Activated naive CD4-positive, alpha-beta T cell treated with anti-CD3 and anti-CD28 coated beads for 36 hours (primary cell): ENCODE measurements around the gene SNED1. TPM values are rescaled to one million over a fixed set of nuclear protein-coding genes. Genes with fewer than 3 reads are reported as not detected.

Experiments used
- CTCF ChIA-PET: fragments of 350-600 bp; sonication (Branson Sonifier 250); formaldehyde crosslinking; loops from one replicate; lab custom pipeline; 2021; ENCODE audit warnings: antibody characterized with exemption; lab: Charles Lee
- DNase-seq: peaks from one replicate; pipeline ENCODE4 v3.0.0-alpha.2; 2020
- H3K27ac Mint-ChIP-seq: one replicate; pipeline ENCODE4 v1.8.0; 2021; ENCODE audit warnings: mild to moderate bottlenecking, mixed read lengths
- H3K27me3 Mint-ChIP-seq: one replicate; pipeline ENCODE4 v1.8.0; 2021; ENCODE audit warnings: low read depth, mixed read lengths
- H3K36me3 Mint-ChIP-seq: one replicate; pipeline ENCODE4 v1.8.0; 2021; ENCODE audit warnings: low read depth, mixed read lengths
- H3K4me1 Mint-ChIP-seq: one replicate; pipeline ENCODE4 v1.8.0; 2021; ENCODE audit warnings: low read depth, mixed read lengths
- H3K4me3 Mint-ChIP-seq: one replicate; pipeline ENCODE4 v1.8.0; 2021; ENCODE audit warnings: mild to moderate bottlenecking, moderate library complexity, mixed read lengths
- H3K9me3 Mint-ChIP-seq: one replicate; pipeline ENCODE4 v1.8.0; 2021; ENCODE audit warnings: mixed read lengths
- intact Hi-C: fragments of 100-400 bp; cut with micrococcal nuclease; formaldehyde crosslinking; loops from one replicate; pipeline ENCODE4 v1.15.1; 2023
- total RNA-seq, 2 experiments: library from RNA; stranded (reverse); gene quantifications; one replicate each; pipeline ENCODE4 v1.2.3, GENCODE V29; 2021

The SNED1 gene
- under 1 TPM; 0.35 to 0.60 TPM for total RNA-seq

DNA sequence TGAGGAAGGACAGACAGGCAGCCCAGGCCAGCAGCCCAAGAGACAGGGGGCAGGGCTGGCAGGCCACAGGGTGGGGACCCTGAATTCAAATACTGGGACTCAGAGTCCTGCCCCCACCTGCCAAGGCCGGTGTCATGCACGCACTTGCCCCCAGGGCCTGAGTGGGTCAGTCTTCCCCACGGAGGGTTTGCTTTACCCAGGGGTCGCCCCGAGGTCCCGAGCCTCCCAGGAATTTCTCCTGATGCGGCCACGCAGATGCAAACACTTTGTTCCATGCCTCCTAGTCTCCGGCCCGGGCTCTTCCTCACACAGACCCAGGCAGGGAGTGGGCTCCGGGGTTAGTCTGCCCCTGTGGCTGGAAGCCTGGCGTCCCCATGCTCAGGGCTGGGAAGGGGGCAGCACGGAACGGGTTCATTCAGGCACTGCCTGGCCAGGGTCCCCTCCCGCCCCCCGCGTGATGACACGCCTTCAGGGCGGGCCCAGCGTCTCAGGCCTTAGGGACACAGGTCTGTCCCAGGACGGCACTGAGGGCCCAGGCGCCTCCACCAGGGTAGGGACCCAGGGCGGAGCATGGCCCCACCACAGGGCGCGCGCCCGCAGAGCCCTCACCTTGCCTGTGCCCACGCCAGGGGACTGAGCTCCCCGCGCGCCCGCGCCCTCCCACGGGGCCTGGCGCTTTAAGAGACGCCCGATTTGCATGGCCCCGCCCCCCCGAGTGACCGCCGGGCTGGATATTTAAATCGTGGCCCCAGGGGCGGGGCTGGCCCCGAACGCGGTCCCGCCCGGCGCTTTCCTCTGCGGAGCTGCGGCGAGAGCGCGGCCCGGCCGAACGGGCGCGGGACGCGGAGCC is at the start of gene SNED1:
Gene SNED1 (plus strand): TSS at position 763 of the 850 bp plus-strand sequence. CDS start 220 bp downstream, outside the sequence.
- H3K27me3 Mint-ChIP-seq, result peaks cover 20% of the 10 kb centered on the region
- no peaks in the 10 kb centered on the region for H3K36me3 Mint-ChIP-seq
- peak; percentile 31 for DNase-seq
- peaks cover 14% of the 10 kb centered on the region for H3K4me1 Mint-ChIP-seq
- intact Hi-C loops, result no loop called here
- H3K9me3 Mint-ChIP-seq, result peaks cover under 1% of the 10 kb centered on the region
- no peak within 1 kb of the TSS for H3K27ac Mint-ChIP-seq
- peak within 1 kb of the TSS; percentile 41 for H3K4me3 Mint-ChIP-seq
- CTCF ChIA-PET, result no interaction called here

DNA sequence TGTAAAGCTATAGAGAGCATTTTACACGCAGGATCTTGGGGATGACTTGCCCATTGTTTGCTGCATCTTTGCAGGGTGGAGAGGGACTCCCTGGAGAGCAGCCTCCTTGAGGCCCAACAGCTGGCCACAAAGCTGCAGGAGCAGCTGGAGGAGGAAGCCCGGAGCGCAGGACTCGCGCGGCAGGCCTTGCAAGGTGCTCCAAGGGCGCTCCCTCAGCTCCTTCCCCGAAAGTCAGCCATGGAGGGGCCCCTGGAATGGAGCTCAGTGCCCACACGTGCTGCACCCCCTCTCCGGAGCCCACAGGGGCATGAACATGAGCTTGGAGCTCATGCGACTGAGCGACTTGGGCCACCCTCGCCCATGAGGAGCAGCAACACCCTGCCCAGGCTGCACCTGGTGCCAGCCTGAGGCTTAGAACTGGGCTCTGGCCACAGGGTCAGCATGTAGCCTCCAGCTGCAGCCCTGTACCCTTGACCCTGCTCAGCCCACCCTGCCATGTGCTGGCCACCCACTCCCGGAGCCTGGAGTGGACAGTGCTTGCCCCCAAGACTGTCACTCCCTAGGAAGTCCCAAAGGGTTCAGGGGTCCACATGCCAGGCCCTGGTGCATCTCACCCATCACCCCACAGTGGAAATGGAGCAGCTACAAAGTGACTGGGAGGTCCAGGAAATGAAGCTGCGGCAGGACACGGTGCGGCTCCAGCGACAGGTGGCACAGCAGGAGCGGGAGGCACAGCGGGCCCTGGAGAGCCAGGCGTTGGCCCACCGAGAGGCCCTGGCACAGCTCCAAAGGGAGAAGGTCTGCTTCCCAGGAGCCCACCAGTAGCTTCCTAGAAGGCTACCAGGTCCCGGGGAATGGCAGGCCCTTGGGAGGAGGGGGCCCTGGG is 49.3 kb upstream of the SNED1 start:
- intact Hi-C loops, result no loop called here
- Mint-ChIP-seq H3K36me3 (no peaks in the 10 kb centered on the region), H3K4me3 (no peak overlapping the region), H3K4me1 (no peaks in the 10 kb centered on the region), H3K27me3 (no peaks in the 10 kb centered on the region), H3K9me3 (no peaks in the 10 kb centered on the region), H3K27ac (no peak overlapping the region)
- peak; percentile 2 for DNase-seq
- CTCF ChIA-PET, result no interaction called here

DNA sequence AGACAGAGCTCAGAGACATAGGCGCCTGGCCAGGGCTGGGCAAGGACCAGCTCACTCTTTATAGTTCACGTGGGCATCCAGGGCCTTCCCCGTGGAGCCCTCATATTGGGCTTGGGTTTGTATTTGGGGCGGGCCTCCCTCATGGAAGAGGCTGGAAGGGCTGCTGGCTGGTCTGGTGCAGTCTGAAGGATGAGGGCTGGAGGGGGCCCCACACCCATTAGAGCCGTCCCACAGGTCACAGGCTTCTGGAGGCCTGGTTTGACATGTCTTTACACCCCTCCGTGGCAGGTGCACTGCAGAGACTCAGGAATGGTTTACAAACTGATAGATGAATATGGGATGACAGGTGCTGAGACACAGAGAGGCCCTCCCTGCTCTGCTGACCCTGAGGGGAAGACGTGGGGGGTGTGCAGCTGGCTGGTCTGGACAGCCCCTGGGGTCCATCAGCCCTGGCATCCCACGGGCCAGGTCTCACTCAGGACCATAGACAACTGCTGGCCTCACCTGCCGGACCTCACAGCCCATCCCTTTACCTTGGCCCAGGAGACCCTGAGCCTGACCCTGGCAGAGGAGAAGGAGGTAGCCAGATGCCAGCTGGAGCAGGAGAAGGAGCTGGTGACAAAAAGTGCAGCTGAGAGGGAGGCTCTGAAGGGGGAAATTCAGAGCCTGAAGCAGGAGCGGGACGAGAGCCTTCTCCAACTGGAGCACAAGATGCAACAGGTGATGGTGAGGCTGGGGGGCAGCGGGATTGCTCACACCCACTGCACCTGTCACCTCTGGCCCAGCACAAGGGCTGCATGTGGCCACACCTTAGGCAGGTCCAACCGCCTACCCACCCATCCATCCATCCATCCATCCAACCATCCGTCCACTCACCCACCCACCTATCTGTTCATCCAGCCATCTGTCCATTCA is 48.4 kb upstream of the SNED1 start:
- CTCF ChIA-PET, result no interaction called here
- Mint-ChIP-seq H3K27me3 (no peaks in the 10 kb centered on the region), H3K4me1 (no peaks in the 10 kb centered on the region), H3K27ac (no peak overlapping the region), H3K36me3 (no peaks in the 10 kb centered on the region), H3K9me3 (no peaks in the 10 kb centered on the region), H3K4me3 (no peak overlapping the region)
- intact Hi-C loops, result no loop called here
- DNase-seq, result peak; percentile 2

DNA sequence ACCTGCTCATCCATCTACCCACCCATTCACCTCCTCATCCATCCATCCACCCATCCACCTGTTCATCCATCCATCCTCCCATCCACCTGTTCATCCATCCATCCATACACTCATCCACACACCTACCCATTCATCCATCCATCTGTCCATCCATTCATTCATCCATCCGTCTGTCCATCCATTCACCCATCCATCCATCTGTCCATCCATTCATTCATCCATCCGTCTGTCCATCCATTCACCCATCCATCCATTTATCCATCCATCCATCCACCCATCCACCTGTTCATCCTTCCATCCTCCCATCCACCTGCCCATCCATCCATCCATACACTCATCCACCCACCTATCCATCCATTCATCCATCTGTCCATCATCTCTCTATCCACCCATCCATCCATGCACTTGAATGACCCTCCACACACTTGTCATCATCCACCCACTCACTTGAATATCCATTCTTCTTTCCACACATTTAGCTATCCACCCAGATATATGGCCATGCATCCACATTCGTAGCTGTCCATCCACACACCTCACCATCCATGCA is 47.3 kb upstream of the SNED1 start:
- no peak overlapping the region for H3K27ac Mint-ChIP-seq
- intact Hi-C loops, result no loop called here
- no peaks in the 10 kb centered on the region for H3K4me1 Mint-ChIP-seq
- no peaks in the 10 kb centered on the region for H3K9me3 Mint-ChIP-seq
- no peak overlapping the region for H3K4me3 Mint-ChIP-seq
- H3K27me3 Mint-ChIP-seq, result no peaks in the 10 kb centered on the region
- CTCF ChIA-PET, result no interaction called here
- DNase-seq, result peak; percentile 1
- H3K36me3 Mint-ChIP-seq, result no peaks in the 10 kb centered on the region

DNA sequence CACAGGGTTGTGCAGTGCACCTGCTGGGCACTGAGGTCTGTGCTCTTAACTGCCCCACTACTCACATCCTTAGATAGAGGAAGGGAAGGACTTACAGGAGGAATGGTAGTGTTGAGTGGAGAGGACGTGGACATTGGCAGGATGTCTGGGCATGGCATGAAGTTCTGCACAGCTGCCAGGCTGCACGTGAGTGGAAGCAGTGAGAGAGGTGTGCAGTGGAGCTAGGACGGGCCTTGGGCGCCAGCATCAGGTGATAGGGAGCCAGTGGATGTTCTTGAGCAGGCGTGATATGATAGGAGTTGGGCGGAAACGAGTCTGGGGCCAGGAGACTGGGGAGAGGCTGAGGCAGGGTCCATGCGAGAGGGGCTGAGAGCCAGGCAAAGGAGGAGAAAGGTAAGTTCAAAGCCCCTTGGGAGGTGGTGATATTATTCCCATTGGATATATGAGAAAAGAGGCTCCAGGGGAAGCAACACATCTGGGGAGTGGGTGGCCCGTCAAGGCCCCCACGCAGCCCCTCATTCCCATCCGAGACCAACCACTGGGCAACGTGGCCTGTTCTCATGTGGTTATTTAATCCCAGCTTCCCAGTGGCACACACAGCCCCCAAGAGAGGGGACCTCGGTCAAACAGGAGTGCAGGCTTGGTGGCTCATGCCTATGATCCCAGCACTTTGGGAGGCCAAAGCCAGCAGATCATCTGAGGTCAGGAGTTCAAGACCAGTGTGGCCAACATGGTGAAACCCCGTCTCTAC is 45.7 kb upstream of the SNED1 start:
- Mint-ChIP-seq H3K27me3 (no peaks in the 10 kb centered on the region), H3K4me1 (no peaks in the 10 kb centered on the region), H3K36me3 (no peaks in the 10 kb centered on the region), H3K27ac (no peak overlapping the region), H3K9me3 (no peaks in the 10 kb centered on the region), H3K4me3 (no peak overlapping the region)
- DNase-seq, result peak; percentile 2
- intact Hi-C loops, result no loop called here
- CTCF ChIA-PET, result no interaction called here

DNA sequence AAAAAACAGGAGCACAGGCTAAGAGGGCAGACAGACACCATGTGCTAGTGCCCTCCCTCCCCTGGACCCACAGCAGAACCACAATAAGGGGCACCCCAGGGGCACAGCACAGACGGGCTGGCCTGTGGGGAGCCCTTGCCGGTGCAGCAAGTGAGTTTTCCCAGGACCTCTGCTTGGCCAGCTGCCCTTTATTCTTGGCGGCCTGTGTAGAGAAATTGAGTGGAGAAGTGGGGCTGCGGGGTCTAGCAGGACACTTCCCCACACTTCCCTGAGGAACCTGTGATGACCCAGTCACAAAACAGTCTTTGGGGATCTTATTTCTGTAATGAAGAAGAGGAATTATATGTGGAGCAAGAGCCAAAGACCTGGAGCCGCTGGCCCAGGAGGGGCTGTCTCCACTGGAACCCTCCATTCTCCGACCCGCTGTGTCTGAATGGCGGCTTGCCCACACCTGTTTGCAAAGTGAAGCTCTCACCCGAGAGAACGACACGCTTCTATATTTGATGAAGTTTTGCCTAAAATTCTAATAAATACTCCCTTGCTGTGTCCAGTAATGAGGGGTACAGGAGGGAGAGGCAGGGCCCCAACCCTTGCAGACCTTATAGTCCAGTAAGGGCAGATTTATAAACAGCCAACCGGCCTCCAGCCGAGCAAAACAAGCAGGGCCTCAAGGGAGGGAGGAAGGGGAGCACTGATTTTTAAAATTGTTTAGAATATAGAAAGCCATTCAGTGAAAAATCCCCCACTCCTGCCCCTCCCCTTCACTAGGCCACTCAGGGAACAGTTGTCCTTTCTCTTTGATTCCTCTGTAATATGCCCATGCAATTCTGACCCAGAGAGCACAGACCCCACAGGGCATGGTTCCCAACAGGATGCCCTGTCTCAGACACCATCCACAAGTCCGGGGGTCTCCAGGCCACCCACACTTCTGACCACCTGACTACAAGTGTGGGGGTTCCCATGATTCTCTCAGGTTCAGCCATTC is 44.7 kb upstream of the SNED1 start:
- intact Hi-C loops, result no loop called here
- H3K27me3 Mint-ChIP-seq, result no peaks in the 10 kb centered on the region
- no peaks in the 10 kb centered on the region for H3K36me3 Mint-ChIP-seq
- H3K27ac Mint-ChIP-seq, result no peak overlapping the region
- no peaks in the 10 kb centered on the region for H3K9me3 Mint-ChIP-seq
- CTCF ChIA-PET, result no interaction called here
- no peak overlapping the region for H3K4me3 Mint-ChIP-seq
- peak; percentile 0 for DNase-seq
- no peaks in the 10 kb centered on the region for H3K4me1 Mint-ChIP-seq

DNA sequence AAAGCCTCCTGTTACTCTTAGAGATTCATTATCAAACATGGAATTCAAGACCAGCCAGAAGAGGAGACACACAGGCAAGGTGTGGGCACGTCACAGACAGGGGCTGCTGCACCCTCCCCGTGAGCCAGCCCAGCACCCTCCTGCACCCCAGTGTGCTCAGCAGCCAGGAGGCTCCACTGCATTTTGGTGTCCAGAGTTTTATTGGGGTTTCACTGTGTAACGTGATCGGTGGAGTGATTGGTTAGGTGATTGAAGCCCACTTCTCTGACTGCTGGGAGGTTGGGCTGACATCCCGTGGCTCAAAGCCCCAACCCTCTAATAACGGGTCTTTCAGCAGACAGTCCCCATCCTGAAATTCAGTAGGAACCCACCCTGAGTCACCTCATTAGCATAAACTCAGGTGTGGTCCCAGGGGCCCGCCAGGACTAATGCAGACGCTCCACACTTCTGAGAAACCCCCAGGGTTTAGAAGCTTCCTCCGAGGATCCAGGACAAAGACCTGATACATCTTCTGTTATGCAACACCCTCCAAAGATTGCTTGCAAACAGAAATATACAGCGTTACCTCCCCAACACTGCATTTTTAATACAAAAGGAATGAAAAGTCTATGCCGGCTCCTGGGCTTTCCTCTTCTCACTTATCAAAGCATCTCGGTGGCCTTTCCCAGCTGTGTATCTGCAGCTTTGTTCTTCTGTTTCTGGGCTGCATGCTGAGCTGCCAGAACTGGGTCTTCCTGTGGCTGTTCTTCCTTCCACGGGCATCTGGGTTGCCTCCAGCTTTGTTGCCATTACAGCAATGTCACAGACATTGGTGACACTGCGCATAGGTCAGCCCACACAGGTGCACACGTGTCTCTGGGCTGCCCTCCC is 43.7 kb upstream of the SNED1 start:
- H3K9me3 Mint-ChIP-seq, result no peaks in the 10 kb centered on the region
- DNase-seq, result no peak
- no peaks in the 10 kb centered on the region for H3K36me3 Mint-ChIP-seq
- no peaks in the 10 kb centered on the region for H3K27me3 Mint-ChIP-seq
- no peak overlapping the region for H3K27ac Mint-ChIP-seq
- CTCF ChIA-PET, result no interaction called here
- H3K4me1 Mint-ChIP-seq, result no peaks in the 10 kb centered on the region
- H3K4me3 Mint-ChIP-seq, result no peak overlapping the region
- intact Hi-C loops, result no loop called here

DNA sequence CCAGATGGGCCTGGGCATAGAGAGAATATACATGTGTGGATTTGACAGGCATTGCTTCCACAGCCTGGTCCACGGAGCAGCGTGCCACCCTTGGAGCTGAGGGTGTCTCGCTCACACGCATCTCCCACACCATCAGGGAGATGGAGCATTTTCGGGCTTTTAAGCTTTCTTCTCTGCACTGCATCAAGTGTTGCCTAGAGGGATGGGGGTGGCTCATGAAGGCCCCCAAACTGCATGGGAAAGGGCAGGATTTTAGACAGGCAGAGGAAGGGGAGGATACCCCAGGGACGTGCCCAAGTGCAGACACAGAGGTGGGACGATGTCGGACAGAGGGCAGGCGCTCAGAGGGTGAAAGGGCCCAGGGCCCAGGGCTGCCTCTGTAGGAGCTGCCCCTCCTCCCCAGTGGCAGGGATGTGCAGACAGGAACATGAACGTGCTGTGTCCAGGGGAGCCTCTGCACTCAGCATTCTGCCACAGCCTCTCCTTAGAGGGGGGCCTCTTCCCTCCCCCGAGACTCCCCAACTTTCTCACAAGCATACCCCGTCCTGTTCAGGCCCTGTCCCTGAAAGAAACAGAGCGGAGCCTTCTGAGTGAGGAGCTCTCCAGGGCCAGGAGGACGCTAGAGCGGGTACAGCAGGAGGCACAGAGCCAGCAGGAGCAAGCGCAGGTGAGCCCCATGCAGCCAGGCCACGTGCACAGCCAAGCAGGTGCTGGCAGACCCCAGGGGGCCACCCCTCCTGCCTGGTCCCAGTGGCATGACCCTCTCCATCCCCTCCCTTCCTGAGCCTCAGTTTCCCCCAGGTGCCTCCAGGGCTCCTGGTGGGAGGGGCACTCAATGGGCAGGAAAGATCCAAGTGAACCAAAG is 42.9 kb upstream of the SNED1 start:
- CTCF ChIA-PET, result no interaction called here
- H3K4me1 Mint-ChIP-seq, result no peaks in the 10 kb centered on the region
- no peak for DNase-seq
- intact Hi-C loops, result no loop called here
- no peak overlapping the region for H3K27ac Mint-ChIP-seq
- no peaks in the 10 kb centered on the region for H3K27me3 Mint-ChIP-seq
- H3K9me3 Mint-ChIP-seq, result no peaks in the 10 kb centered on the region
- H3K36me3 Mint-ChIP-seq, result no peaks in the 10 kb centered on the region
- H3K4me3 Mint-ChIP-seq, result no peak overlapping the region

DNA sequence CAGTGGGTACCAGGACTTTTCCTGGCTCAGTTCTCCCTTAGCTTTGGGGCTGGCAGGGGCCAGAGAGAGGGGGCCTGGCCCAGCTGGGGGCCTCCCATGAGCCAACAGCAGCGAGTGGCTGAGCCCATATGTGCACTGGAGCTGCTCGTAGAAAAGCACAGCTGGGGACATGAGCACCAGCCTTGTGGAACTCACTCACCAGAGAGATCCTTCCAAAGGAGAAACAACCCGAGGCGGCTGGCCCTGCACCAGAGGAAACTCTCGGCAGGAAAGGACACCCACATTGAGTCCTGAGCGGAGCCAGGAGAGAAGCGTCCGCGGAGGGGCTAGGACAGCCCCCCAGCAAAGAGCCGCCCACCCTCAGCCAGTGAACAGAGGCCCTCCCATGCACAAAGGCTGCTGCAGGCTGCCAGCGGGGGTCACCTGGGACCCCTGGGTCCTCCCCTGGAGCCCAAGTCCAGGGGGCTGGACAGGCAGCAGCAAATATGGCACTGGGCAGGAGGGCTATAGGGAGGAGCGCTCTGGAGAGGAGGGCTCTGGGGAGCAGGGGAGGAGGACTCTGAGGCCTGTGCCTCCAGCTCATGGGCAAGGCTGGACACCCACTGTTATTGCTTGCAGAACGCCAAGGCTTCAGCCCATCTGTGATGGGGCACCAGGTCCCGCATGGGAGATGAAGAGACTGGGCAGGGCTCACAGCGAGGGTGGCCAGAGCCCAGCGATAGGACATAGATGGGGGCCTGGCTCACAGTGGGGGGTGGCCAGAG is 42.1 kb upstream of the SNED1 start:
- Mint-ChIP-seq H3K36me3 (no peaks in the 10 kb centered on the region), H3K9me3 (no peaks in the 10 kb centered on the region), H3K4me3 (no peak overlapping the region), H3K27me3 (no peaks in the 10 kb centered on the region), H3K4me1 (no peaks in the 10 kb centered on the region), H3K27ac (no peak overlapping the region)
- intact Hi-C loops, result no loop called here
- CTCF ChIA-PET, result no interaction called here
- DNase-seq, result no peak
